K562 (cell line): ENCODE results near the gene SLC49A4.

Experiments
- FOXP1 ChIP-seq: sonication (generic); formaldehyde crosslinking; IDR thresholded peaks from 2 replicates; pipeline ENCODE4 v1.8.0; 2022; ENCODE audit warnings: mild to moderate bottlenecking, missing genetic modification reagents
- RUNX1 ChIP-seq: sonication (generic); IDR thresholded peaks from 2 replicates; pipeline ENCODE4 v1.6.1; 2016; ENCODE audit warnings: antibody characterized with exemption, low read depth
- TF ChIP-seq, protein P1 (sequence below): sonication (generic); formaldehyde crosslinking; IDR thresholded peaks from 2 replicates; pipeline ENCODE4 v1.8.0; 2023; ENCODE audit warnings: missing genetic modification reagents, mild to moderate bottlenecking, borderline replicate concordance

- no peak for TF ChIP-seq RUNX1
- TF ChIP-seq, protein P1, sequence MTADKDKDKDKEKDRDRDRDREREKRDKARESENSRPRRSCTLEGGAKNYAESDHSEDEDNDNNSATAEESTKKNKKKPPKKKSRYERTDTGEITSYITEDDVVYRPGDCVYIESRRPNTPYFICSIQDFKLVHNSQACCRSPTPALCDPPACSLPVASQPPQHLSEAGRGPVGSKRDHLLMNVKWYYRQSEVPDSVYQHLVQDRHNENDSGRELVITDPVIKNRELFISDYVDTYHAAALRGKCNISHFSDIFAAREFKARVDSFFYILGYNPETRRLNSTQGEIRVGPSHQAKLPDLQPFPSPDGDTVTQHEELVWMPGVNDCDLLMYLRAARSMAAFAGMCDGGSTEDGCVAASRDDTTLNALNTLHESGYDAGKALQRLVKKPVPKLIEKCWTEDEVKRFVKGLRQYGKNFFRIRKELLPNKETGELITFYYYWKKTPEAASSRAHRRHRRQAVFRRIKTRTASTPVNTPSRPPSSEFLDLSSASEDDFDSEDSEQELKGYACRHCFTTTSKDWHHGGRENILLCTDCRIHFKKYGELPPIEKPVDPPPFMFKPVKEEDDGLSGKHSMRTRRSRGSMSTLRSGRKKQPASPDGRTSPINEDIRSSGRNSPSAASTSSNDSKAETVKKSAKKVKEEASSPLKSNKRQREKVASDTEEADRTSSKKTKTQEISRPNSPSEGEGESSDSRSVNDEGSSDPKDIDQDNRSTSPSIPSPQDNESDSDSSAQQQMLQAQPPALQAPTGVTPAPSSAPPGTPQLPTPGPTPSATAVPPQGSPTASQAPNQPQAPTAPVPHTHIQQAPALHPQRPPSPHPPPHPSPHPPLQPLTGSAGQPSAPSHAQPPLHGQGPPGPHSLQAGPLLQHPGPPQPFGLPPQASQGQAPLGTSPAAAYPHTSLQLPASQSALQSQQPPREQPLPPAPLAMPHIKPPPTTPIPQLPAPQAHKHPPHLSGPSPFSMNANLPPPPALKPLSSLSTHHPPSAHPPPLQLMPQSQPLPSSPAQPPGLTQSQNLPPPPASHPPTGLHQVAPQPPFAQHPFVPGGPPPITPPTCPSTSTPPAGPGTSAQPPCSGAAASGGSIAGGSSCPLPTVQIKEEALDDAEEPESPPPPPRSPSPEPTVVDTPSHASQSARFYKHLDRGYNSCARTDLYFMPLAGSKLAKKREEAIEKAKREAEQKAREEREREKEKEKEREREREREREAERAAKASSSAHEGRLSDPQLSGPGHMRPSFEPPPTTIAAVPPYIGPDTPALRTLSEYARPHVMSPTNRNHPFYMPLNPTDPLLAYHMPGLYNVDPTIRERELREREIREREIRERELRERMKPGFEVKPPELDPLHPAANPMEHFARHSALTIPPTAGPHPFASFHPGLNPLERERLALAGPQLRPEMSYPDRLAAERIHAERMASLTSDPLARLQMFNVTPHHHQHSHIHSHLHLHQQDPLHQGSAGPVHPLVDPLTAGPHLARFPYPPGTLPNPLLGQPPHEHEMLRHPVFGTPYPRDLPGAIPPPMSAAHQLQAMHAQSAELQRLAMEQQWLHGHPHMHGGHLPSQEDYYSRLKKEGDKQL (CRISPR knock-in tag) = no peak
- TF ChIP-seq FOXP1 (CRISPR knock-in tag) = no peak
Observed at GRCh38 chr3:122919291-122919610, 124.4 kb downstream of the SLC49A4 start.
